ENCODE results near the gene ATP10A. TPM values are rescaled to one million over a fixed set of nuclear protein-coding genes. Genes with fewer than 3 reads are reported as not detected.

Gene ATP10A
- total RNA-seq, 1 experiment from 2014 or later = 0.02 TPM

GRCh38 chr15:25901811-25902605 lies 38.9 kb upstream of the ATP10A start:
- Histone ChIP-seq H4K20me1 (ENCODE audit: insufficient read depth) (no peaks in the 10 kb centered on the region), H3K36me3 (ENCODE audit: control insufficient read depth in 1 of 2, insufficient read depth in 2 of 2, low read length in 2 of 2) (no peaks in the 10 kb centered on the region), H3K9me3 (ENCODE audit: control insufficient read depth in 1 of 2, insufficient read depth in 1 of 2, low read depth in 1 of 2, low read length in 2 of 2) (peaks cover 3 to 49% of the 10 kb centered on the region in 2 experiments; a peak in 2 of 4 replicates), H3K27ac (ENCODE audit: low read depth, low read length) (no peak overlapping the region), H3K4me1 (ENCODE audit: control insufficient read depth in 1 of 2, insufficient read depth in 2 of 2, low read length in 2 of 2) (no peaks in the 10 kb centered on the region), H3K9ac (ENCODE audit: low read length) (no peak overlapping the region), H3K27me3 (ENCODE audit: insufficient read depth, low read length) (no peaks in the 10 kb centered on the region), H3K79me2 (ENCODE audit: insufficient read depth, low read length) (no peaks in the 10 kb centered on the region), H2AFZ (ENCODE audit: low read depth, low read length, poor library complexity, severe bottlenecking) (no peak overlapping the region), H3K4me2 (ENCODE audit: low read length) (no peak overlapping the region), H3K9me2 (ENCODE audit: insufficient read depth) (no peaks in the 10 kb centered on the region), H3K4me3 (replicated peaks in 1 of 2; ENCODE audit: low read depth in 1 of 2, low read length in 2 of 2) (no peak overlapping the region)
- no peak for DNase-seq (ENCODE audit: low read depth, low spot score)
- no TSS peak for BruUV-seq (replicated peaks)
- ATAC-seq = no peak
- RAD21 ChIA-PET (ENCODE audit: low non-redundant PET in 1 of 2, low total read pairs in 2 of 2, uncharacterized antibody in 2 of 2, unreplicated experiment in 2 of 2) = no interaction called here
- CTCF ChIA-PET = no interaction called here
- TF ChIP-seq ATF3 (IDR thresholded peaks at IDR 0.05) (no peak), CTCF (IDR thresholded peaks at IDR 0.05 in 2 of 3, conservative IDR thresholded peaks at IDR 0.05 in 1 of 3; ENCODE audit: borderline replicate concordance in 1 of 3, insufficient read depth in 1 of 3, low read depth in 2 of 3, low read length in 2 of 3) (no peak), MAX (IDR thresholded peaks at IDR 0.05) (no peak), REST (IDR thresholded peaks at IDR 0.05; ENCODE audit: low read depth) (no peak)
- POLR2A ChIA-PET = no interaction called here
- intact Hi-C loops (cut with micrococcal nuclease) = no loop called here
